AG04450 (cell line): ENCODE results near the gene ST3GAL5. TPM values are rescaled to one million over a fixed set of nuclear protein-coding genes. Genes with fewer than 3 reads are reported as not detected.

Source experiments
- CTCF ChIA-PET: fragments of 300-600, 350-600 bp; formaldehyde crosslinking; extraction: SDS; loops from one replicate; lab custom pipeline; 2022; ENCODE audit warnings: antibody characterized with exemption, inconsistent platforms; lab: Charles Lee
- POLR2A ChIA-PET: fragments of 350-600 bp; formaldehyde crosslinking; extraction: SDS; loops from one replicate; lab custom pipeline; 2021; ENCODE audit warnings: antibody characterized with exemption, inconsistent platforms; lab: Yijun Ruan, JAX
- DNase-seq: peaks from one replicate; pipeline ENCODE4 v3.0.0-alpha.2; 2011; ENCODE audit warnings: low read depth, low spot score
- H3K27ac ChIP-seq: one replicate; pipeline ENCODE4 v1.5.1; 2012; ENCODE audit warnings: low read depth, low read length, control low read depth
- H3K27me3 ChIP-seq: one replicate; pipeline ENCODE4 v1.6.0; 2012; ENCODE audit warnings: low read length; ENCODE audit not compliant: control insufficient read depth, insufficient read depth
- H3K4me3 ChIP-seq: 2 replicates; pipeline ENCODE4 v1.5.1; 2011; ENCODE audit warnings: mild to moderate bottlenecking, low read depth, low read length, control low read depth
- H3K9me3 ChIP-seq: 2 replicates; pipeline ENCODE4 v1.5.1; 2012; ENCODE audit warnings: low read length; ENCODE audit not compliant: control insufficient read depth, insufficient read depth
- polyA plus RNA-seq: library from polyadenylated mRNA; depleted of rRNA; stranded (reverse); fragments of >200 nt; gene quantifications from 2 replicates; pipeline ENCODE4 v1.2.3, GENCODE V29; 2011
- TF ChIP-seq, protein P1 (sequence below): IDR thresholded peaks from 2 replicates; pipeline ENCODE4 v1.5.1; 2011; ENCODE audit warnings: low read depth, low read length, control low read depth, inconsistent platforms

Gene ST3GAL5
- polyA plus RNA-seq, 1 experiment, result 26.8 TPM

DNA sequence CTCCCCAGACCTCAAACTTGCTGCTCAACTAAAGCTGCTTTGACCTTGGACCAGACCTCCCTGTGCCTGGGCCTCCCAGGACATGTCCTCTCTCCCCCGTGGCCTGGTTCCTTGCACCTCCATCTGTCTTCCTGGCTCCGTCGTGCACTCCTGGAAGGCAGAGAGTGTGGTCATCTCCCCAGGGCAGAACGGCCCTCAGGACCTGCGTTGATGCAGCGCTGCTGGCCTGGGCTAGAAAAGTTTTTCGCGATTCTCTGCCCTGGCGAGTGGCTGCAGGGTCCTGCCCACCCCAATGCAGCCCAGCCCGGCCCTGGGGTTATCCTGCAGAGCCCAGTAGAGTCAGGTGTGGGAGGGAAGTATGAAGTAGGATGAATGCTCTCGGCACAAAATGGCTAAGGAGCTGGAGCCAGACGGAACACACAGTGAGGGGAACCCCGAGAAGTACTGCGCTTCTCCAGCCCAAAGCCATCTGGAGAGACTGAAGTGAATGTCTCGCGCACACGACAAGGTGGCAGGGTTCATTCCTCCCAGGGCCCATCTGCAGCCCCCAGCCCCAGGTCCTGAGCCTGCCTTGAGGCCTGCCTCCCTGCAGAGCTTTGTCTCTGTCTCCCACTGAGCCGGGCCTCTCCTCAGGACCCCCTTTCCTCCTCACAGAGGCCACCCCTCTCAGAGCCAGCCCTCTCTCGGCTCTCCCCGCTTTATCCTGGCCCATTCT, 93.3 kb downstream of the ST3GAL5 start:
- no peak overlapping the region for H3K4me3 ChIP-seq
- DNase-seq, result no peak
- H3K27me3 ChIP-seq, result no peaks in the 10 kb centered on the region
- TF ChIP-seq, protein P1, sequence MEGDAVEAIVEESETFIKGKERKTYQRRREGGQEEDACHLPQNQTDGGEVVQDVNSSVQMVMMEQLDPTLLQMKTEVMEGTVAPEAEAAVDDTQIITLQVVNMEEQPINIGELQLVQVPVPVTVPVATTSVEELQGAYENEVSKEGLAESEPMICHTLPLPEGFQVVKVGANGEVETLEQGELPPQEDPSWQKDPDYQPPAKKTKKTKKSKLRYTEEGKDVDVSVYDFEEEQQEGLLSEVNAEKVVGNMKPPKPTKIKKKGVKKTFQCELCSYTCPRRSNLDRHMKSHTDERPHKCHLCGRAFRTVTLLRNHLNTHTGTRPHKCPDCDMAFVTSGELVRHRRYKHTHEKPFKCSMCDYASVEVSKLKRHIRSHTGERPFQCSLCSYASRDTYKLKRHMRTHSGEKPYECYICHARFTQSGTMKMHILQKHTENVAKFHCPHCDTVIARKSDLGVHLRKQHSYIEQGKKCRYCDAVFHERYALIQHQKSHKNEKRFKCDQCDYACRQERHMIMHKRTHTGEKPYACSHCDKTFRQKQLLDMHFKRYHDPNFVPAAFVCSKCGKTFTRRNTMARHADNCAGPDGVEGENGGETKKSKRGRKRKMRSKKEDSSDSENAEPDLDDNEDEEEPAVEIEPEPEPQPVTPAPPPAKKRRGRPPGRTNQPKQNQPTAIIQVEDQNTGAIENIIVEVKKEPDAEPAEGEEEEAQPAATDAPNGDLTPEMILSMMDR, result no peak
- ChIA-PET POLR2A (interaction anchor here (2.1 kb wide), 1 partner anchor 24 kb away, joined by 8 read pairs; no protein-coding TSS in a partner anchor), CTCF (interaction anchor here (0.8 to 1.6 kb wide), 4 partner anchors 20 to 285 kb away, joined by 3 to 4 read pairs (median 3); no protein-coding TSS in a partner anchor)
- no peak overlapping the region for H3K27ac ChIP-seq
- H3K9me3 ChIP-seq, result no peaks in the 10 kb centered on the region; the same call in 1 of the 2 replicates

DNA sequence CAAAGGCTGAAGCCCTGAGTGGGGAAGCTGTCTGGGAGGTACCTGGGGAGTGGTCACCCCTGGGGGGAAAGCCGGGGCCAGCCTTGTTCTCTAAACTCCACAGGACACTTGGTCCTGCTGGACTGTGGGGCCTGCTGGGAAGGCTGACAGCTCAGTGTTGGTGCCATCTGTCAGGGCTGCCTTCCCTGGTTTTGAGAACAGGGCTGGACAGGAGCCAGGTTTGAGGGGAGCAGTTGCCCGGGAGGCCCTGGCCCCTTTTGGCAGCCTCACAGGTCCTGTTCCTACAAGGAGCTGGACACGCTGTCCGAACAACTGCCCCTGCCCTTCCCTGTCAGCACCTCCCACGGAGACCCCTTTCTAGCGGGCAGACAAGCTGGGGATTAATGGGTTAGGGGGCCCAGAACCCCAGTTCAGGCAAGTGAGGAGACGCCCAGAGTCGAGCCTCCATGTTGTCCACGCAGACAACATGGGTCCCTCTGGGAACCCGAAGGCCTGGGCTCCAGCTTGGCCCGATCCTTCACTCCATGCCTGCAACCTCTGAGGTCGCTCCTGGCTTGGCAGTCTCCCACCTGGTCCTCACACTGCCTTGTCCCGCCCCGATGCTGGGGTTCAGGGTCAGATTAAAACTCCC, 94.2 kb downstream of the ST3GAL5 start:
- Histone ChIP-seq H3K27ac (no peak overlapping the region), H3K27me3 (no peaks in the 10 kb centered on the region), H3K9me3 (no peaks in the 10 kb centered on the region; the same call in 1 of the 2 replicates), H3K4me3 (no peak overlapping the region)
- no peak for DNase-seq
- ChIA-PET CTCF (interaction anchor here (0.7 to 1.5 kb wide), 3 partner anchors 21 to 286 kb away, joined by 3 read pairs; no protein-coding TSS in a partner anchor), POLR2A (interaction anchor here (0.7 to 2.1 kb wide), 2 partner anchors 23 to 40 kb away, joined by 3 to 8 read pairs; no protein-coding TSS in a partner anchor)
- TF ChIP-seq, protein P1, result no peak

DNA sequence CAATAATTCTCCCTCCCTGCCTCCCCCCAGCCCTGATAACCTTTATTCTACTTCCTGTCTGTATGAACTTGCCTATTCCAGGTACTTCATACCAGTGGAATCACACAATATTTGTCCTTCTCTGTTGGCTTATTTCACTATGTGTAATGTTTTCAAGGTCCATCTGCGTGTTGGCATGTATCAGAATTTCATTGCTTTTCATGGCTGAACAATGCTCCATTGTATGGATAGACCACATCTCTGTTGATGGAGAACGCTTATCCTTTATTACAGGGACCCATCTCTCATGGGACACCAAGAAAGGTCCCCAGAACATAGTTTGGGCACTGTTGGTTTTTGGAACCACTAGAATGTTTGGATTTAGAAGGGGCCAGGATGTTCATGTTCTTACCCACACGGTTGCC, 94.8 kb downstream of the ST3GAL5 start:
- Histone ChIP-seq H3K27ac (no peak overlapping the region), H3K27me3 (no peaks in the 10 kb centered on the region), H3K9me3 (no peaks in the 10 kb centered on the region; the same call in 1 of the 2 replicates), H3K4me3 (no peak overlapping the region)
- POLR2A ChIA-PET, result interaction anchor here (2.1 kb wide), 1 partner anchor 22 kb away, joined by 8 read pairs; no protein-coding TSS in a partner anchor
- DNase-seq, result no peak
- TF ChIP-seq, protein P1, result no peak
- CTCF ChIA-PET, result interaction anchor here (0.7 to 1.5 kb wide), 2 partner anchors 21 to 65 kb away, joined by 3 read pairs; no protein-coding TSS in a partner anchor

DNA sequence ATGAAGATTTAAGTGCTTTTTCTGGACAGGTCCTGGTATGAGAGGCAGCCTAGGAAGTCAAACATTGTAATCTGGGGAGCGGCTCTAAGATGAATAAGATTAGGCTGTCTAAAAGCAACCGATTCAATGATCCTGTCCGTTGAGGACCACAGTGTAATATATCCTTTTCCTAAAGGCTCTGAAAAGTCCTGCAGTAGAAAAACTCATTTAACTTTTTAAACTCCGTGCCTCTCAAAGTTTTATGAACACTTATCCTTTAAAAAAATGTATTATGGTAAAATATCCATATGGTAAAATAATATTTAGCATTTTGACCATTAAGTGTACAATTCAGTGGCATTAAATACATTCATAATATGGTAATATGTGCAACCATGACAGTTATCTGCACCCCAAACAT, 95.2 kb downstream of the ST3GAL5 start:
- Histone ChIP-seq H3K4me3 (no peak overlapping the region), H3K27ac (no peak overlapping the region), H3K9me3 (no peaks in the 10 kb centered on the region; the same call in 1 of the 2 replicates), H3K27me3 (no peaks in the 10 kb centered on the region)
- TF ChIP-seq, protein P1, result no peak
- DNase-seq, result no peak
- ChIA-PET CTCF (interaction anchor here (0.7 kb wide), 1 partner anchor 65 kb away, joined by 3 read pairs; no protein-coding TSS in a partner anchor), POLR2A (interaction anchor here (1.0 to 2.0 kb wide), 4 partner anchors 9 to 52 kb away, joined by 3 to 20 read pairs (median 6); partner anchors contain the start of gene ATOH8)
